Amygdala (tissue), 56 donors: ENCODE data around the gene KCNMB1.

Experiments used
- DNase-seq, 56 donors: peaks; one replicate each; lab custom pipeline; 2025; lab: John Stamatoyannopoulos, UW

Gene KCNMB1

DNA sequence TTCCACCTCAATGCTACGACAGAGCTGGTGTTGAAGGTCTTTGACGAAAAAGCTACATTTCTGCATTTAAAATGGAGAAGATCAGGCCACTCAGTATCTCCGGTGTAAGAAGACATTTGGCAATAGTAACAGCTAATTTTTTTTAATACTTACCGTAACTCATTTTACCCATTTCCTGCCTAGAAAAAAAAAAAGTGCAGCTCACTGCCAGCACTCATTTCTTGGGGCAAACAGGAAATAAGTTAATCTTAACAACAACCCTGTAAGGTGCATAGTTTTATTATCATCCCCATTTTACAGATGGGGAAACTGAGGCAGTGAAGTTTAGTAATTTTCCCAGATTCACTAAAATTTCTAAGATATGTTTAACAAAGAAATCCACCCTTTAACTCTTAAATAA, 27.4 kb upstream of the KCNMB1 start:
- no peak for DNase-seq

DNA sequence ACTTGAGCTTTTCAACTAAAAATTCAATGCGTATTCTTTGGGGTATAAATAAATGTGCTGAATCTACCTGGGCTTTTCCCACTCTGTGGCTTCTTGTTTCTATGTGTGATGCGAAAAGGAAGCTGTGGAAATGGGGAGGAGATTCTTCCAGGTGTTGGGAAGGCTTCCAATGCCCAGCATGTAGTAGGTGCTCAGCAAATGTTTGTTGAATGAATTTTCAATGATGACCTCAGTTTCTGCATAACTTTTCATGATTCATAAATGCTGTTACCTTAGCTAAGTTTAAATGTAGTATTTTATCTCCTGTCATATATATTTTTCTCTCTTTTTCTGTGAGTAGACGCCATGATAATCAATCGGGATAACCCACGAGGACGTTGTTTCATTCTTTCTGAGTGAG, 25.6 kb upstream of the KCNMB1 start:
- DNase-seq = no peak

DNA sequence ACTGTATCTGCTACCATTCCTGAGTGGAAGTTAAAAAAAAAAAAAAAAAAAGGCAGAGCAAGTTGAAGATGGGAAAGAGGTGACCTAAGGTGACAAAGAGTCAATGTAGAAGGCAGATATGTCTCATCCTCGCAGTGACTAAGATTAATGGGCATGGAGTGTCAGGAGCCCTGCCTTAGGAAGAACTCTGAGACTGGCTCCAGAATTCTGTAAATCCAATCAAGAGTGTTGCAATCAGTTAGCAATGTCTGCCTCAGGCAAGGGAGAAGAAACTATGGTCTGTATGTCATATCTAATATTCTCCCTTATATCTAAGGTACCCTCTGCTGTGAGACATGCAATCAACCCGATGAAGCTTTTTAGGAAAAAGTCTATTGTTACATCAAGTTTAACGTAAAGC, 24.7 kb upstream of the KCNMB1 start:
- DNase-seq = no peak

DNA sequence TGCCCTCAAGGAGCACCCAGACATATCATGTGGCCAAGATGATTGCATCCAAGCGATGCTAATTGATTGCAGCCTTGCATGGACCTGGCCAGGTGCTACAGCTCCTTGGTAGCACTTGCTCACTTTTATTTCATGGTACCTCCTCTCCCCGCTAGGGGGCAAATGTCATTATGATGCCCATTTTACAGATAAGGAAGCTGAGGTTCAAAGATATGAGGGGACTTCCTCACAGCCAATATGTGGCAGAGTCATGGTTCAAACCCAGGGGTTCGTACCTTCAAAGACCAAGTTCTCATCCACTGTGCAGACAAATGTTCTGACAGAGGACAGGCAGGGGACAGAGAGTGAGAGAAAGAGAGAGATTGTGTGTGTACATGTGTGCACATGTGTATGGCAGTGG, 21.9 kb upstream of the KCNMB1 start:
- DNase-seq = no peak

DNA sequence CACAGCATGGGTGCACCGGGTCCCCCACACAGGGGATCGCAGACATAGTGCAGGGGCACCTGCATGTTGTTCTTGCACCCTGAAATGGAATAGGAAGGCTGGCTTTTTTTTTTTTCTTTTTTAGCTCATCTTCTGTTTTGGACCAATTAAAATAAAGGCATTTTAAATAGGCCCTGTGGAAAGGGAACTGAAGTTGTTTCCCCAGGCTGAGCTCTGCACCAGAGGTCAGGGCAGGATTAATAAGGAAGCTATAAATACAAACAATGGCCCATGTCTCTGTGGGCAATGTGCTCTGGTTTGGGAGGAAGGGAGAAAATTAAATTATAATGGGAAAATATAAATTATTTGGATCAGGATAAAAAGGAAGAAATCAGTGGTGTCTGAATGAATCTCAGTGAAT, 21.2 kb upstream of the KCNMB1 start:
- no peak for DNase-seq

DNA sequence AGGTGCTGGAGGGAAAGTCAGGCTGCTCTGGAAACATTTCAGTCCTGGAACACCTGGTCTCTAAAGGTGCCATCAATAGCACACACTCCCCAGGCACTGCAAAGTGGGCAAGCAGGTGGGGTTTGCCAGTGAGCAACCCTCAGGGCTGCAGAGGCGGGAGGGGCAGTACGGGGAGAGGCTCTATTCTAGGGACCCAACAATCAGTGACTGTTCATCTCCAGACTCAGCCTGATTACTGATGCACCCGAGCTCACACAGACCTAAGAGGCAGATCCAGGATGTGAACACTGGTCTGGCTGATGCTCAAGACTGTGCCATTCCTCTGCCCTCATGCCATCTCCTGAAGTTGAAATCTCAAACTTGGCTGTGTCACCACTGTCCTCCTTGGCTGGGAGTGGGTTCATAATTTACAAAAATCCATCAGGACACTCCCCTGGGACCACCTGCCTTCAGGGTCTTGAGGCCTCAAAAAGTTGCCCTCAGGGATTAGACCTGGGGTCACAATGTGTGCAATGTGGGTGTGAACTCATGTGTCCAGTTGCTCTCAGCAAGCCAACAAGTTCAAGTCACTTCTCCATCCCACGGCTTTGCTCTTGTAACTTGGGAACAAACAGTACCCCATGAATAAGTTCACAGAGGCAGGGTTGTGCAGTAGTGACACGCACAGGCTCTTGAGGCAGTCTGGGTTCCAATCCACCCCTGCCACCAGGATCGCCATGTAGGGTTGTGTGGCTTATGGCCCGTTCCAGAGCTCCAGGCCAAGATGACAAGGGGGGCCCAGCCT, 19.9 kb upstream of the KCNMB1 start:
- no peak for DNase-seq

DNA sequence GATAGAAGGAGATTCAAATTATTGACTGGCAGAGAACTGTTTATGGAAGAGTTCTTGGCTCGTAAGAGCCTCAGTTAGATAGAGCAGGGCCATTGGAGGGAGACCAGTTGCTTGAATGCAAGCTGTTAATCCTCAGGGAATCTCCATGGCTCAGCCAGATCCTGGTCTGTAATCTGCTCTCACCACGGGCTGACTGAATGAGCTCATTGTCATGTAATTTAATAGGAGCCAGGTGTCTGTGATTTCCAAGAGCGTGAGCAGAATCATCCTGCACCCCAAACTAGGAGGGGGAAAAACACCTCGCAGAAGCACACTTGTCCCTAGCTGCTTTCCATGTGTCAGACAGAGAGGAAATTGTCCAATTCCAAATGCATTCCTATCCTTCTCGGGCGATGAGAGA, 19.1 kb upstream of the KCNMB1 start:
- DNase-seq = no peak

DNA sequence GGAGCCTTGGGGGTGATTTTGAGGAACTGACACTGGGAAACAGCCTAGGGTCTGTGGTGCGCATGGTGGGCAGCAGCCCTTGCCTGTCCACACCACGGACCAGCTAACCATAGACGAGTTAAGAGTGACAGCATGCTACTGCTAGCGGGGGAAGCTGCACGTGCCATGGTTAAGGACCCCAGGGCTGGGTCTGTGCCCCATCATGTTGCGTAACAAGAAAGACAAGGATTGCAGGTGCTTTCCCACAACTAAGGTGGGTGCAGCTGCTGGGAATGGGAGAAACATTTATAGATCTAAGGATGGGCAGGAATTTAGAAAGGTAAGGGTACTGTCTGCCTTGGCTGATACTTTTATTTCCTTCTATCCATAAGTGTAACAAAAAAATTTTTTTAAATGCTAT, 17.9 kb upstream of the KCNMB1 start:
- no peak for DNase-seq

DNA sequence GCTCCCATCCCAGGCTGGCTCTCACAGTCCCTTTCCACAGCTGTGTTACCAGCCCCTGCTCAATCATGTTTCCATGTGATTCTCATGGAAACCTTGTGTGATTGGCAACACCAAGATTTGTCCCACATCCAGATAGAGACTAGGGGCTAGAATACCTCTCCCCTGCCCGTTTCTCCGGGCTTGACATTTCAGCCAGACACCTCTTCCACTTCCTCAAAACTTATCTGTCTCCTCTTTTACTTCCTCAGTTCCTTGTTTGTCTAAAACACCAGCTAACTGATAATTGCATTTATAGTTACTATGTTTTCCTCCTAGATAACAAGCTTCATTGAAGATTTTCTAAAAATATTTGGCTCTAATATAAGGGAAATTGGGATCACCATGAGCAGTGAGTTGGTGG, 16.6 kb upstream of the KCNMB1 start:
- no peak for DNase-seq

DNA sequence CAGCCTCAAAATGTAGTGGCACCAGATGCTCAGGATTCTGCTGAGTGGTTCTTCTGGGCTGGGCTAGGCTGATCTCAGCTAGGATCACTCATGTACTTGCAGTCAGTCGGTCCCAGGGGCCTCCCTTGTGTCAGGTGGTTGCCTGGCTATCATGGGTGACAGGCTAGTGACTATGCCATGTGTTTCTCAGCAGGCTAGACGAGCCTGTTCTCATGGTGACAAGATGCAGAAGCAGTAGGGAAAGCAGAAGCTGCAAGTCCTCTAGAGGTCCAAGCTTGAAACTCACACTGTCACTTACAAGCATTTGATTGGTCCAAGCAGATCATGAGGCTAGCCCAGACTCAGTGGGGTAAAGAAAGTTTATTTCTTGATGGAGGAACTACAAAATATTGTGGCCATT, 15.2 kb upstream of the KCNMB1 start:
- peak in 3 of 56 donors; percentile 14 to 46 (median 15) for DNase-seq

DNA sequence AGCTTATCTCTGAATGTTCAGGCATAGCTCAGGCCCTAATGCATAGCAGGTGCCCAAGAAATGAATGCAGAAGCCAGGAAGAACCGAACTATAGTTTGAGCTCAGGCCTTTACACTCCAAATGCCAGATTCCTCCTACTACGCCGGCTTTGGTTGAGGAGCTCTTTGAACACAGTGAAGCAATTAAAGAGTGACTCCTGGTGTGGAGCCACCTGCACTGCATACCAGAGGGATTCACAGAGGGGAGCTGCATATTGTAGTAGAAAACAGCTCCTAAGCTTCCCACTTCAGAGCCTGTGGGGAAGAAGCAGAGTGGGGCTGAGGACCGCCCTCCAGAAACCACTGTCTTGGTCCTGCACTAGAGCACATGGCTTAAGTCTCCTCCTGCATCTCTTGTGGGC, 14.5 kb upstream of the KCNMB1 start:
- DNase-seq = no peak

DNA sequence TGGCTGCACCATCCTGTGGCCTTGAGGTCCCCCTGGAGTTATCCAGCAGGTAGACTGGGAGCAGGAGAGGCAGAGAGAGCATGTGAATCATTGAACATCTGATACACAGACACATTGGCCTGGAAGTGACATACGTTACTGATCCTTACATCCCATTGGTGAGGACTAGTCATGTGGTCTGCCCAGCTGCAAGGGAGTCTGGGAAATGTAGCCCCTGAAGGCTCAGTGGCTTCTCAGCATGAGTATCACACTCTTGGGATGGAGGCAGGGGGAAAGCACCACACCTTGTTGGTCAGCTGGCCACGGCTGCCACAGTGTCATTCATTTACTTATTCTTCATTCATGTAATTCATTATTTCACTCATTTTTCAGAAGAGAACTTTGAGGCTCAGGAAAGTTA, 13.3 kb upstream of the KCNMB1 start:
- no peak for DNase-seq

DNA sequence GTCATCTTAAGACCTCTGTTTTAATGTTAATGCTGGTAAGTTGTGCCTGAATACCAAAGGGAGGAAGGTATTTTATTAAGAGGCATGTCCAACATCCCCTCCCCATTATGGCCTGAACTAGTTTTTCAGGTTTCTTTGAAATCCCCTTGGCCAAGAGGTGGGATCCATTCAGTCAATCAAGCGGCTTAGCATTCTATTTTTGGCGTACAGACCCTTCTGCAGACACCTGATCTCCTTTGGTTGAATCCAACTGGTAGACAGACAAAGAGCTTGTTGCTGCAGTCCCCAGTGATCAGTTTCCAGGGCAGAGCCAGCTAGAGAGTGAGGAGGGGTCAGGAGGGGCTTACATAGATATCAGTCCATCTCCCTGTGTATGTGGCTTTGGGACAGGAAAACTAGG, 7.9 kb upstream of the KCNMB1 start:
- no peak for DNase-seq

DNA sequence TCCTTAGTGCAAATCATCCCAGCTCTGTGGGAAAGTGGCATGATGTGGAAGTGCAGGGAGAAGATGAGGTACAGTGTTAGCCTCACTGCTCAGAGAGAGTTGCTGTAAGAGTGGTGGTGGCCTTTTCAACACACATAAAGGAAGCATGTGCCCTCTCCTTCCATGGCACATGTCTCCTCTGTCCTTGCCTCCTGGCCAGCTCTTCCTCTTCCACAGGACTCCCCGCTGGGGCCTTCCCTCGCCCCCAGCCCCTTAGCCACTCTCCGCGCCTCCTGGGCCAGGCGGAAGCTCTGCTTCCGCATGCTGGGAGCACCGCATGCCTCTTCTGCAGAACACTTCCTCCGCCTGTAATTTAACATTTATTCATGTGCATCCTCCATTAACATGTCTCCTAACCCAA, 4.8 kb upstream of the KCNMB1 start:
- DNase-seq = peak in 2 of 56 donors; percentile 17 to 29

DNA sequence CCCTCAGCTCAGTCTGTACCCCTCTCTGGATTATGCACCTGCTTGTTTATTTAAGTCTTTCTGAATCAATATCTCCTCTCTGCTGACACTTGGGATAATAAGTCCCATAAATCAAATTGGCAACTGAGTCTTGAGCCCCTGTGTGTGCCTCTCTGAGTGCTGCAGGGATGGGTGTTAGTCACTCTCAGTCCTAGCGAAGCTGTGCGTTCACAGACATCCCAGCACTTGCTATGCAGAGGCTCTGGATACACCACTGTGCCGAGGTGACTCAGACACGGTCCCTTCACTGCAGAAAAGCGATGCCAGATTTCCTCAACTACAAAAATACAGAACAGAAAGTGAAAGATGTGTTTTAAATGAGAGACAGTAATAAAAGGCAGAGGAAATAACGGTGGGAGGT, 4.1 kb upstream of the KCNMB1 start:
- DNase-seq = no peak

DNA sequence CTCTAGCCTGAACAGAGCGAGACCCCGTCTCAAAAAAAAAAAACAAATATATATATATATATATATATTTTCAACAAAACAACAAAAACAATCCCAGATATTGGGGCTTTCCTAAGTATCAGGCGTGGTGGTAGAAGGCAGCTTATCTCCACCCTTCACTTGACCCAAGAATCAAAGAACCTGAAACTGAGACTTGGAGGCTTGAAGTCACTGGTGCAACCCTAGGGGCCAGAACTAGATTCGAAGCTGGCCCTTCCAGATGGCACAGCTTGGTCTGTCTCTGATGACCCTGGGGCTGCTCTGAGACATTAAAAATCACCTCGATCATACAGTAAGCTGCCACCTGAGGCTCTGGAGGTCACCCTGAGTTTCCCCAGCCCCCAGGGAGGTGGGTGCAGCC, 1.3 kb upstream of the KCNMB1 start:
- DNase-seq = no peak

DNA sequence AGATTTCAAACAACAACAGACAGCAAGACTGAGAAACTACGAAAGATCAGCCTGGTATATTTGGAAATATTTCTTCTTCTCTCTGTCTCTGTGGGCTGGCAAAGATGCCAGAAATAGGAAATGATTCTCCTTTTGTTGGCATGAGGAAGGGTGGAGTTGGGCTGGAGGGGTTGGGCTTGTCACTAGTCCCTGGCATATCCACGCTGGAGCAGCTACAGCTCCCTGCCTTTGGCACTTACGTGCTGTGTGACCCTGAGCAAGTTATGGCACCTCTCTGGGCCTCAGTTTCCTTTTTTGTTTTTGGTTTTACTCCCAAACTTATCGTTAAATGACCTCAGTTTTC, 354 bp upstream of the KCNMB1 start:
- DNase-seq = no peak

DNA sequence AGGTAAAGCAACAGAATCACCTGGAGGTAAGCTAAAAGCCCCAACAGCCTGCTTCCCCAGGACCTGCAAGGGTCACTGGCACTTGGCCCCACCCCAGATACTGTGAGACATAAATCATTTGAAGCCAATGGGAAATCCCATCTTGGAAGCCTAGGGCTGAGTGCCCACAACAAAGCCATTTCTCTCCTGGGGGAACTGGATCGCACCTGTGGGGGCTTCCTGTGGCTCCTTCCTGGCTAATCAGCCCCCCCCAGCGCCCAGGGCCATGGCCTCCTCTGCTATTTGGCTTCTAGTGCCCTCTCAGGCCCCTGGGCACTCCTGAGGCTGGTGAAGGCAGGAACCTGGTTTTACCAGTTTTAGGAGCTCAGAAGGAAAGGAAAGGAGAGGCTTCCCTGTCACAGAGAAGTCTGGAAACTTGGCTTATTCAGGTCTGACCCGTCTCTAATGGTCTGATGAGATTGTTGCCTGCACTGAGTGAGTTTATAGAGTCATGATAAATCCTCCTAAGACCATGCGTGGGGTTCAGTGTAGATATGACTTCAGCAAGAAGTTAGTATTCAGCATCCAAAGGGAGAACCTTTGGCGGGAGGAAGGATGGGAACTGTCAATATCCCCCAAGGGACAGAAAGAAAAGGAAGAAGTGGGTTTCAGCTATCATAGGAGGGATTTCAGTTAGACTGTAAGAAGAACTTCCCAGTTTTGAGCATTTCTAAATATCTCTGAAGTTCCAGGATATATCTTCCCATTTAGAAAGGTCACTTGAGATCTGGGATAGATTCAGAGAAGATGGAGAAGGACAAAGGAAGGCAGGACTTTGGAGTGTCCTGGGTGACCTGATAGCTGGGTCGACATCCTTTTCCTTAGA, 1.2 kb downstream of the KCNMB1 start:
- no peak for DNase-seq

DNA sequence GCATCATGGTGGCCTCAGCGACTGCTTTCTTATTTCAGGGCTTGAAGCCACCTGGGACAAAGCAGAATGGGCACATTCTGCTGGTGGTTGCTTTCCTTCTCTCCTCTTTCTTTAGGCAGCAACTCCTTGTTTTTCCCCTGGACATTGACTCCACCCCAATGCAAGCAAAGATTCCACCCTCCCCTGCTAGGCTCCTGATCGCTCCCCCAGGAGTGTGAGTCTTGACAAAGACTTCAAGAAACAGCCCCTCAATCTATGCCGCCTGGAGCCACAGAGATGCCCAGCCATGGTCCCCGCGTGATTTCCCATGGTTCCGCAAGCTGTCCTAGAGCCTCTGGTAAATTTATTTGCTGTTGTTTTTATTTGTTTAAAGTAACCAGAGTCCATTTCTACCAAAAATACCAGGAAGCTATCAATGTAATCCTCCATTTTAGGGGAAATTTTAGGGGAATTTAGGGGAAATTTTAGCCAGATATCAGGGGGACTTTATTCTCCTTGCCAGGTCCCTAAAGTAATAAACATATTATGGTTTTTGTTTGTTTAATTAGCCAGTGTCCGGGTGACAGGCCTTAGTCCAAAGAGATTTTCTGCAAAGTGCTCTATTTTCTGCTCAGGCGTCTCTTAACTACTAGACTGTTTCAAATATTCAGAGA, 2.3 kb downstream of the KCNMB1 start:
- no peak for DNase-seq

DNA sequence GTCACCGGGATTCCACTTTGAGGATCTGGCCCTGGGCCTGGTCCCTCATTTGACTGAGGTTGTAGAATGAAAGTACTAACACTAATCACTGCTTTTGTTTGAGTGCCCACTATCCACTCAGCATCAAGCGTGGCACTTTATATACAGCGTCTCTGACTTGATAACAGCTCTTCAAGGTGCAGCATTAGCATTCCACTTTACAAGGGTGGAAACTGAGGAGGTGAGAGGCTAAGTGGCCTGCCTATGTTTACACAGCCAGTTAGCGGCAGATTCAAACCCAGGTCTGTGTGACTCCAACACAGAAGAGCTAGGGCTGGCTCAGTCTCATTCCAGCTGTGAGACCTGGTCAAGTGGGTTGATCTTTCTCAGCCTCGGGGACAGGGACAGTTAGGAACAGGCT, 5.9 kb downstream of the KCNMB1 start:
- no peak for DNase-seq

DNA sequence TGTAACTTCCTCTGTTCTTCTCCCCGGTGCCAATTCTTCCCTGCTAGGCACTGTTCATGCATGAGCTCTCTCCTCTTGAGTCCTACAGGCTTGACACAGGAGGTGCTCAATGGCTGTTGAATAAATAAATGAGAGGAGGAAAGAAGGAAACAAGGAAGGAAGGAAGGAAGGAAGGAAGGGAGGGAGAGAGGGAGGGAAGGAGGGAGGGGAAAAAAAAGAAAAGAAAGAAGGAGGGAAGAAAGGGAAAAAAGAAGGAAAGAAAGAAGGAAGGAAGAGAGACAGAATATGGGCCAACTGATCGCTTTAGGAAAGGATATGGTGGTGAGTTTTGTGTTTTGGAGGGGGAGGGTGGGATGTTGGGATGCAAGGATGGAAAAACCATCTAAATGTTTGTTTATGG, 6.4 kb downstream of the KCNMB1 start:
- no peak for DNase-seq
